ENCODE results near the gene SURF6.
A peak's percentile ranks its signal among the peaks of the same experiment; 100 is the strongest.

SURF6 gene

GRCh38 chr9:133356391-133357091 is 20.6 kb upstream of the SURF6 start, which contains the start of the genes SURF1 and SURF2:
SURF1 (minus strand) TSS chr9:133356487; CDS start chr9:133356453, 34 bp downstream.
SURF2 (plus strand) TSS chr9:133356550; CDS start chr9:133356593, 43 bp downstream.
- DNase-seq (ENCODE audit: extremely low spot score): peak; percentile 86
- POLR2A ChIA-PET: interaction anchor here (0.7 to 3.0 kb wide), 12 partner anchors 8 to 61 kb away, joined by 3 to 20 read pairs (median 4); partner anchors contain the start of genes MED22, REXO4 and RPL7A
- no peak for TF ChIP-seq FOXM1 (IDR thresholded peaks at IDR 0.05; ENCODE audit: borderline replicate concordance)
- TF ChIP-seq CTBP1 (IDR thresholded peaks at IDR 0.05; ENCODE audit: borderline replicate concordance): no peak
- TF ChIP-seq FOXA1 (IDR thresholded peaks at IDR 0.05): no peak
- no peak for TF ChIP-seq TARDBP (IDR thresholded peaks at IDR 0.05)
- TF ChIP-seq BHLHE40 (IDR thresholded peaks at IDR 0.05; ENCODE audit: borderline replicate concordance): no peak
- no peak for TF ChIP-seq SUZ12 (IDR thresholded peaks at IDR 0.05)
- TF ChIP-seq SP1 (IDR thresholded peaks at IDR 0.05): no peak
- no peak for TF ChIP-seq LEF1 (IDR thresholded peaks at IDR 0.05; ENCODE audit: borderline replicate concordance)
- TF ChIP-seq FOXK2 (IDR thresholded peaks at IDR 0.05): no peak
- no peak for TF ChIP-seq ELF4 (IDR thresholded peaks at IDR 0.05)
- no peak for TF ChIP-seq PKNOX1 (IDR thresholded peaks at IDR 0.05)
- no peak; the same call in 1 of the 2 replicates for TF ChIP-seq L3MBTL2 (conservative IDR thresholded peaks at IDR 0.05)
- no peak for TF ChIP-seq ARNT (IDR thresholded peaks at IDR 0.05)
- TF ChIP-seq NFRKB (IDR thresholded peaks at IDR 0.05): no peak
- TF ChIP-seq HDGF (IDR thresholded peaks at IDR 0.05; ENCODE audit: borderline replicate concordance): no peak
- TF ChIP-seq ZNF384 (IDR thresholded peaks at IDR 0.05): no peak
- CTCF ChIA-PET: interaction anchor here (1.0 kb wide), 1 partner anchor 48 kb away, joined by 3 read pairs; no protein-coding TSS in a partner anchor

- no peak for TF ChIP-seq BHLHE40 (IDR thresholded peaks at IDR 0.05; ENCODE audit: borderline replicate concordance)
- TF ChIP-seq FOXA1 (IDR thresholded peaks at IDR 0.05): no peak
- no peak for TF ChIP-seq SP1 (IDR thresholded peaks at IDR 0.05)
- no peak for TF ChIP-seq SUZ12 (IDR thresholded peaks at IDR 0.05)
- no peak for TF ChIP-seq L3MBTL2 (conservative IDR thresholded peaks at IDR 0.05)
- no peak for TF ChIP-seq FOXM1 (IDR thresholded peaks at IDR 0.05; ENCODE audit: borderline replicate concordance)
- TF ChIP-seq FOXK2 (IDR thresholded peaks at IDR 0.05): no peak
- TF ChIP-seq CTBP1 (IDR thresholded peaks at IDR 0.05; ENCODE audit: borderline replicate concordance): no peak
- no peak for TF ChIP-seq LEF1 (IDR thresholded peaks at IDR 0.05; ENCODE audit: borderline replicate concordance)
- CTCF ChIA-PET: interaction anchor here (0.6 to 1.5 kb wide), 3 partner anchors 9 to 1989 kb away, joined by 3 to 4 read pairs (median 3); no protein-coding TSS in a partner anchor
- POLR2A ChIA-PET: interaction anchor here (0.7 to 3.0 kb wide), 11 partner anchors 8 to 135 kb away, joined by 3 to 20 read pairs (median 4); partner anchors contain the start of genes MED22, REXO4 and RPL7A
- DNase-seq (ENCODE audit: extremely low spot score): no peak
These were observed 19.9 kb upstream of the SURF6 start for GRCh38 chr9:133355881-133356357.

- POLR2A ChIA-PET: interaction anchor here (1.3 to 3.0 kb wide), 4 partner anchors 8 to 25 kb away, joined by 3 to 12 read pairs (median 6); no protein-coding TSS in a partner anchor
- no peak for DNase-seq (ENCODE audit: extremely low spot score)
- no peak for TF ChIP-seq FOXK2 (IDR thresholded peaks at IDR 0.05)
- no peak for TF ChIP-seq TARDBP (IDR thresholded peaks at IDR 0.05)
- TF ChIP-seq SUZ12 (IDR thresholded peaks at IDR 0.05): no peak
- no peak for TF ChIP-seq FOXM1 (IDR thresholded peaks at IDR 0.05; ENCODE audit: borderline replicate concordance)
- no peak for TF ChIP-seq PKNOX1 (IDR thresholded peaks at IDR 0.05)
- TF ChIP-seq HDGF (IDR thresholded peaks at IDR 0.05; ENCODE audit: borderline replicate concordance): no peak
- no peak for TF ChIP-seq SP1 (IDR thresholded peaks at IDR 0.05)
- TF ChIP-seq ARNT (IDR thresholded peaks at IDR 0.05): no peak
- TF ChIP-seq LEF1 (IDR thresholded peaks at IDR 0.05; ENCODE audit: borderline replicate concordance): no peak
- no peak for TF ChIP-seq ZNF384 (IDR thresholded peaks at IDR 0.05)
- no peak for TF ChIP-seq FOXA1 (IDR thresholded peaks at IDR 0.05)
- TF ChIP-seq BHLHE40 (IDR thresholded peaks at IDR 0.05; ENCODE audit: borderline replicate concordance): no peak
- CTCF ChIA-PET: interaction anchor here (1.5 kb wide), 1 partner anchor 13 kb away, joined by 4 read pairs; no protein-coding TSS in a partner anchor
These were observed 18.8 kb upstream of the SURF6 start for GRCh38 chr9:133354766-133355165.

- TF ChIP-seq CTBP1 (IDR thresholded peaks at IDR 0.05; ENCODE audit: borderline replicate concordance) (no peak), FOXM1 (IDR thresholded peaks at IDR 0.05; ENCODE audit: borderline replicate concordance) (no peak), FOXA1 (IDR thresholded peaks at IDR 0.05) (no peak), HDGF (IDR thresholded peaks at IDR 0.05; ENCODE audit: borderline replicate concordance) (no peak), ELF4 (IDR thresholded peaks at IDR 0.05) (no peak), FOXK2 (IDR thresholded peaks at IDR 0.05) (no peak), BHLHE40 (IDR thresholded peaks at IDR 0.05; ENCODE audit: borderline replicate concordance) (no peak), LEF1 (IDR thresholded peaks at IDR 0.05; ENCODE audit: borderline replicate concordance) (no peak), SUZ12 (IDR thresholded peaks at IDR 0.05) (no peak)
- no peak for DNase-seq (ENCODE audit: extremely low spot score)
- ChIA-PET CTCF (no interaction called here), POLR2A (interaction anchor here (1.0 to 1.3 kb wide), 3 partner anchors 14 to 51 kb away, joined by 3 to 4 read pairs (median 3); no protein-coding TSS in a partner anchor)
These were observed 17.6 kb upstream of the SURF6 start for GRCh38 chr9:133353548-133353947.

GRCh38 chr9:133352635-133353340 is 16.8 kb upstream of the SURF6 start:
- no peak for DNase-seq (ENCODE audit: extremely low spot score)
- ChIA-PET CTCF (no interaction called here), POLR2A (interaction anchor here (0.6 to 2.8 kb wide), 2 partner anchors 13 to 193 kb away, joined by 3 to 9 read pairs; no protein-coding TSS in a partner anchor)
- TF ChIP-seq PKNOX1 (IDR thresholded peaks at IDR 0.05): no peak
- TF ChIP-seq ELF4 (IDR thresholded peaks at IDR 0.05): no peak
- TF ChIP-seq SUZ12 (IDR thresholded peaks at IDR 0.05): no peak
- no peak for TF ChIP-seq L3MBTL2 (conservative IDR thresholded peaks at IDR 0.05)
- TF ChIP-seq SP1 (IDR thresholded peaks at IDR 0.05): no peak
- TF ChIP-seq CTBP1 (IDR thresholded peaks at IDR 0.05; ENCODE audit: borderline replicate concordance): no peak
- TF ChIP-seq ARNT (IDR thresholded peaks at IDR 0.05): no peak
- TF ChIP-seq HDGF (IDR thresholded peaks at IDR 0.05; ENCODE audit: borderline replicate concordance): no peak
- TF ChIP-seq BHLHE40 (IDR thresholded peaks at IDR 0.05; ENCODE audit: borderline replicate concordance): no peak
- no peak for TF ChIP-seq TARDBP (IDR thresholded peaks at IDR 0.05)
- no peak for TF ChIP-seq FOXK2 (IDR thresholded peaks at IDR 0.05)
- no peak for TF ChIP-seq FOXA1 (IDR thresholded peaks at IDR 0.05)
- TF ChIP-seq ZNF384 (IDR thresholded peaks at IDR 0.05): no peak
- no peak for TF ChIP-seq NFRKB (IDR thresholded peaks at IDR 0.05)
- no peak for TF ChIP-seq LEF1 (IDR thresholded peaks at IDR 0.05; ENCODE audit: borderline replicate concordance)

Measured in HEK293T (cell line).